Skin epidermis (tissue), 12 donors: ENCODE data around the gene STK32A.

ENCODE experiments used
- H3K27ac ChIP-seq, 21 experiments: fragments of 200-600 bp; sonication (generic) in 11 of 21; one replicate each; pipeline ENCODE4 v1.5.0; 2020; ENCODE audit warnings: mild to moderate bottlenecking in 3 of 21, inconsistent platforms in 2 of 21, moderate library complexity in 2 of 21
- H3K4me3 ChIP-seq, 7 experiments: fragments of 200-600 bp; sonication (generic) in 2 of 7; one replicate each; pipeline ENCODE4 v1.5.0; 2020; ENCODE audit warnings: inconsistent platforms in 2 of 7, mild to moderate bottlenecking in 2 of 7, moderate library complexity in 1 of 7

STK32A gene

GRCh38 chr5:147408980-147409379 is 174.2 kb downstream of the STK32A start:
- Histone ChIP-seq H3K4me3 (no peak overlapping the region), H3K27ac (no peak overlapping the region)

DNA sequence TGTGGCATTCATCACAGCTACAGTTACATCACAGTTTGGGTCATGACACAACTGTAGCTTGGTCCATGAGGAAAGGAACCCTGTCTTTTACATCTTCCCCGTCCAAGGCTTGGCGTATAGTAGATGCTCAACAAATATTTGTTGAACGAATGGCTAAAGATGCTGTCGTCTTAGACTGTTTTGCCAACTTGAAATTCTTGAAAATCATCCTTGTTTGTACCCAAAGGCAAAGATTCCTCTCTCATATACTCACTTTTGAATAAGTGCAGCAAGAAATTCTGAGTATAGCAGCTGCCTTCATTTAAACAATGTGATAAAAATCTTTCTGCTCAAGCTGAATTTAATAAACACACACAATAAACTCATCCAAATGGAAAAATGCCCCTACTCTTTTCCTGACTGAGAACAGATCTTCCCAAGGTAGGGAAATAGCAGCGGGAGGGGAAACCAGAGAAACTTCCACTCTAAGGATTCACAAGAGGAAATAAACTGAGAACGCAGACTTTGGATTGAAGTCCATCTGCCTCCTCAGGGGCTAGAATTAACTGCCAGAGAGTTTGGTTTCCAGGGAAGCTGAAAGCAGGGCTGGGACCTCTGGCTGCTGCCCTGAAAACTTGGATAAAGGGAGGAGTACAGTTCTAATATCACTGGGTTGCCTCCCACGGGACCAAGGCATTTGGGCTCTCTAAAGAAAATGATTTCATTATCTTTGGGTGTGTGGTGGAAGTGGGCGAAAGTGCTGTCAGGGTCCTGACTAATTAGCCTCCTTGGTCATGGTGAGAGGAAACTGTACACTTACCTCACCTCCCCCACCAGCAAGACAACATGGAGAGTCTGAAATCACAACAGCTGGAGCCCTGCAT is 175.9 kb downstream of the STK32A start:
- Histone ChIP-seq H3K27ac (peak overlapping the region in 5 of 21 experiments; percentile 5 to 53 (median 24)), H3K4me3 (no peak overlapping the region)

- H3K4me3 ChIP-seq, result no peak overlapping the region
- H3K27ac ChIP-seq, result peak overlapping the region in 5 of 21 experiments; percentile 5 to 53 (median 24)
Measured at GRCh38 chr5:147411359-147412319, 176.8 kb downstream of the STK32A start.

DNA sequence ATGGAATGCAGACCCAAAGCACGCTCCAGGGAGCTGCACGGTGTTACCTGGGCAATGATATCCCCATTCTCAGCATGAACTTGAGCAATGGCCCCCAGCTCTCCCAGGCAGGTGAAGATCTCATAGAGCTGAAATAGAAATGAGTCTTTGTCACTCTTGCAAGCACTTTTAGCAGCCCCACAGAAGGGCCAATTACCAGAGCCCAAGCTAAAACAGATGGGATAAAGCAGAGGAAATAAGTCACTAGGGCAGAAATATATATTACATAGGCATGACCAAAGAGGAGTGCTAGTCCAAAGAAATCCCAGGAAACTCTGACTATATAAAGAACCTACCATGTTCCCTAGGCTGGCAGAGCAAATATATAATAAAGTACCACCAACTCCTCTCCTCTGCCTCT is 177.7 kb downstream of the STK32A start:
- Histone ChIP-seq H3K4me3 (no peak overlapping the region), H3K27ac (peak overlapping the region in 2 of 21 experiments; percentile 23 to 38)

DNA sequence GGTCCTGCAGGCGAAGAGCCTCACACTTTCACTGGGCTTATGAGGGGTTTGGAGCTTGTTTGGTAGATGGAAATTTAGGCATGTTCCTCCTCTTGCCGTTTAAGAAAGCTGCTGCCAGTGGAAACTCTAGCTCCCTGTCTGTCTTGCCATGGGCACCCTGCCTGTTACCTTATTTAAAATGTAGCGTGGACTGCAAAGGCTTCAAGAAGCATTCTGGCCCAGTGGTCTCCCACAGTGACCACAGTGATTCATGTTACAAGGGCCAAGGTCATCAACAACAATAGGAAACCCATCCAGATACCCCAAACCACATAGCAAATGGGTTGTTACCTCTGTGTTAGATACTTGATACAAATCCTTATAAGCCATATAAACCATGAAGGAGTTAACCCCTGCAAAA is 178.4 kb downstream of the STK32A start:
- H3K27ac ChIP-seq, result peak overlapping the region in 2 of 21 experiments; percentile 23 to 38
- no peak overlapping the region for H3K4me3 ChIP-seq

DNA sequence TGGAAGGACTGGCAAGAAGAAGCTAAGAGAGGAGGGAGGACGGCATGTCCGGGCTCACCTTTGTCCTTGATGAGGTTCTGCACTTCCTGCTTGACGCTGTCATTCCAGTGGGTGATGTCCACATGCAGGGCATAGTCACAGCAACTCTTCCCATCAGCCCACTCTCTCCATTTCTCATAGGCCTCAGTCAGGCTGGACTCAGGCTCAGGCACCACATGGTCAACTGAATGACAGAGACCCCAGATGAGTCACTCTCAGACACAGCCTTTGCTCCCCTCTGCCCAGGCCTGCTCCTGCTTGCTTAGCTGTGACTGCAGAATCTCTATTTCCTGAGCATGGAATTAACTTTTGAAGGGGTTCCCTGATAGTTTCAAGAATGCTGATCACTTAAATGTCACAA is 180.8 kb downstream of the STK32A start:
- peak overlapping the region in 1 of 21 experiments; percentile 44 for H3K27ac ChIP-seq
- H3K4me3 ChIP-seq, result no peak overlapping the region

DNA sequence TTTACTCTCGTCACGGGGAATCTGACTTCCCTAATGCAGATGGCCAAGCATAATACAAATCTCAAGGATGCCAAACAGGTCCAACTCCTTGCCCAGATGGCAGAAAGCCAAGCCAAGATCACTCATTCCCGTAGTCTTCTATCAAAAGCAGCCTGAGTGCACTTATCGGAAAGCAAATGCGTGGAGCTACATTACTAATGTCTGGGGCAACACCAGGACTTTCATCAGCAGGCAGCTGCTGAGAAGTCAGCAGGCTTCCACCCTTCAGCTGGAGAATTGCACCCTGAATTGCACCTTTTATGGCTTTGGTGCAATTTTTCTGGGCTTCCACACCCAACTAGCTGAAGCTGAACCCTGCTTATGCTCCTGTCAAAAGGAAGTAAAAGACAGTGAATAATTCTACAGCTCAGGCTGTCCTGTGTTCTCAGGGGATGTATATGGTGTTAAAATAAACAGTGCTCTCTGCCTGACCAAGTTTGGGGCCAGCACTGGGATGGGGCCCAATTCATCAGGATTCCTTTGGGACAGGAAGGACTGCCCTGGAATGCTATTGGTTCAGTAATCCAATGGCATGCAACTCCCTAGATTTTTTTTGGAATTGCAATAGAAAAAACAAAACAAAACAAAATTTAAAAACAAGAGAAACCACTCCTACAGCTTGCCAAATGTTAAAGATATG is 182.4 kb downstream of the STK32A start:
- Histone ChIP-seq H3K4me3 (no peak overlapping the region), H3K27ac (peak overlapping the region in 4 of 21 experiments; percentile 5 to 69 (median 62))

DNA sequence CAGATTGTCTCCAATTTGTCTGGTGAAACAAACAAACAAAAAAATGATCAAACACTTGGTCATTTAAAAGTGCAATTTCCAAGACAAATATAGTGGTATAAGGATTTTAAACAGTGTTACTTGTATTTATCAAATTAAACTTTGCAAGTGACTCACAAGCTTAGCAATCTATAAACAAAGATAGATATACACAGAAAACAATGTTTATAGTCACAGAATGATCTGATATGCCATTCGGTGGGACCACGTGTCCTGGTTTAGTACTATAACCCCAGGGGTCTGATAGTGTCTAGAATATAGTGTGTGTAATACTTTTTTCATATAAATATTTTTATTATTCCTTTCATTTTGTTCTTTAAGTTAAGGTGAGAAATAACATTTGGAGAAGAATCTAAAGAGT is 183.8 kb downstream of the STK32A start:
- H3K27ac ChIP-seq, result peak overlapping the region in 1 of 21 experiments; percentile 69
- no peak overlapping the region for H3K4me3 ChIP-seq

DNA sequence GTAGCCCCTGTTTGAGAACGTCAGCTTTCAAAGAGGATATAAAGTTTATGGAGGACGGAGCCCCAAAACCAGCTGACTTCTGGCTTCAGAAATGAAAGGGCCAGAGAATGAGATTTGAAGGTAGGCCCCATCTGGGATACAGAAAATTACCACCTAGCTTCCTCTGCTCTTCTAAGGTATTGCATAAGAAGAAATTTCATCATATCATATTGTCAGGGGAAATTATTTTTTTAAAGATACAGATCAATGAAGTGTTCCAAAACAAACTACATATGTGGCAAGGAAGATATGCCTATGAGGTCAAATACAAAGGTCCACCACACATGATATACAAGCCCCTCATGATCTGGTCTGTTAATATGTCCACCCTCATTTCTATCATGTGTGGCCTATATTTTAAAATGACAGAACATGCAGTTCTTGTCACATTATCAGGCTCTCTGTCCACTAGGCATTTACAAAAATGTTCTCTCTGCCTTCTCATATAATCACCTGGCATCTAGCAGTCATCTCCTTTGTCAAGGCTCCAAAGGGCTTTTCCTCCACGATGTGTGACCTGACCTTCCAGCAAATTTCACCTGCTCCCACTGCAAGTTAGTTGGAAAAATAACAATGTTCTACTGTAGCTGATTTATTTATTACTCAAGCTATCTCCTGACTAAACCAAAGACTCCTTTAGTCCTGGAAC is 192.0 kb downstream of the STK32A start:
- no peak overlapping the region for H3K27ac ChIP-seq
- no peak overlapping the region for H3K4me3 ChIP-seq

DNA sequence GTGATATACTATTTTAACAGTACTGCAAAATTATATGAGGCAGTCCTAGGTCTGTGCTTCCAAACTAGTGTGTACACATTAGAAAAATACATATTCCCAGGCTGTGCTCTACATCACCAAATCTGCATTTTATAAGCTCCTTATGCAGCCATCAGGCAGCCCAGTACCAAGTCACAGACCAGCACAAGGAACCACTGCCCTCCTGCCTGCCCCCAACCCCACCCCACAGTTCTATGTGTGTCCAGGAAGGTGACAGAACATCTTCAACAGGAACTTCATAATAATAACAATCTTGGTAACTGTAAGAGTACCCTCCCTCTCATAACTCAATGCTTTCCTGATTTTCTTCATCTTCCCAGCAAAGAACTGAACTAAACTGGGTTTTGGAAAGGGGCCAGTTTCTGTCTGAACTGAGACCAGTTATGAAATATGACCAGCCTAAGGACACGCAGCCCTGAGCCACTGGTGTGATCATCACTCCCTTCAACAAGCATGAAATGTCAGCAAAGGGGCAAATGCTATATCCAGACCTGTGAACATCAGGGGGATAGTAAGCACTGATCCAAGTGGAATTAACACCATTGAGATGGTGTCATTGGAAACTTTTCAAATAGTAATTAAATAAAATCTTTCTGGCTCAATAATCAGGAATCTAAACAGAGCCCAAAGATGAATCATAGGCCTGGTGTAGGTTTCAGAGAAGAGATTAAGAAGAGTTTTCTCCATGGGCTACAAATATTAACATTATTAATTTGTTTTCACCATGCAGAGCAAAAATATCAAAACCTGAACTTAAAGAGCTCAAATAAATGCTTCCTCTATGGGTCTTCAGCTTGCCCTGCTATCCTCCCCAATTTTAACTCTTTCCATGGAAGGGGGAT is 192.9 kb downstream of the STK32A start:
- H3K4me3 ChIP-seq, result no peak overlapping the region

DNA sequence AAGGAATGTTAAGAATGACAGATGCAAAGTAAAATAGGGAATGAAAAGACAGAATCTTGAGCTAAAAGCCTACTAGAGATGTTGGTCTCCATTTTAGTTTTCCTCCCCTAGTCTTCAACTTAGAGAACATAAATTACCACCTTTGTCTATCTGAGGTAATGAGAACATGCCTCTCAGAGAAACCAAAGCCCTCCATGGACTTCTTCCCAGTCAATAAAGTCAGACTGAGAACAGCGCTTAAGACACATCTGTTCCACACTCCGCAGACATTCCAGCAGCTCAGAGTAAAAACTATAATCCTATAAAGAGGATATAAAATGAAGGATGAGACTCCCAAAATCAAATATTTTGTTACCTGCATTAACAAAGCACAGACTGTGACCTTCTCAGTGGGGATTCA is 195.8 kb downstream of the STK32A start:
- Histone ChIP-seq H3K27ac (no peak overlapping the region), H3K4me3 (no peak overlapping the region)

More for the DNA sequence above, 192.9 kb downstream of the STK32A start:
- peak overlapping the region in 3 of 21 experiments; percentile 10 to 28 (median 14) for H3K27ac ChIP-seq

GRCh38 chr5:147431586-147431985 is 196.8 kb downstream of the STK32A start:
- Histone ChIP-seq H3K27ac (no peak overlapping the region), H3K4me3 (no peak overlapping the region)

- no peak overlapping the region for H3K4me3 ChIP-seq
- no peak overlapping the region for H3K27ac ChIP-seq
Measured at GRCh38 chr5:147432323-147432722, 197.5 kb downstream of the STK32A start.

DNA sequence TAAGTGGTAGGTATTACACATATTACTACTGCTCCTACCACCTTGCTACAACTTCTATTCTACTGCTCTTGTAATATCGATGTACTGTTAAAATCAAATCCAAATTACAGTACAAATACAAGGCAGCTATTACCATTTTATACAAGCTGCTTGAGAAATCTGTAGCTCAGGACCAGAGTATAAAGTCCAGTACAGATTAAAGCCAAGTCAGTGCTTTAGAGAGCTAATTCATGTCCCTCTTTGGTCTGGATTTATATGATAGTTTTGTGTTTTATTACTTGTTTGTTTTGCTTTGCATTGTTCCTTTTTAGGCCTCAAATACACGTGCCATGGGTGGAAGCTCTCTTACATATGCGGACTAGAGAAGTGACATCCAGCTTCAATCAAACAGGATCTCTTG is 199.2 kb downstream of the STK32A start:
- no peak overlapping the region for H3K27ac ChIP-seq
- no peak overlapping the region for H3K4me3 ChIP-seq

GRCh38 chr5:147436596-147436995 is 201.8 kb downstream of the STK32A start:
- Histone ChIP-seq H3K4me3 (no peak overlapping the region), H3K27ac (no peak overlapping the region)

- Histone ChIP-seq H3K27ac (peak overlapping the region in 1 of 21 experiments; percentile 17), H3K4me3 (no peak overlapping the region)
Measured at GRCh38 chr5:147437161-147437596, 202.4 kb downstream of the STK32A start.
